CD14-positive monocyte (primary cell): ENCODE results near the gene DNAJB12. TPM values are rescaled to one million over a fixed set of nuclear protein-coding genes. Genes with fewer than 3 reads are reported as not detected.

ENCODE experiments used
- DNase-seq, 3 donors: peaks; one replicate each; pipeline ENCODE4 v3.0.0-alpha.2; 2011 to 2022
- H2AFZ ChIP-seq: 2 replicates; pipeline ENCODE4 v1.6.0; 2012; ENCODE audit warnings: mild to moderate bottlenecking, low read depth, low read length, inconsistent platforms; ENCODE audit not compliant: insufficient read depth, poor library complexity, severe bottlenecking
- H3K27ac ChIP-seq, 2 donors: 1 replicate in 1 of 2; 2 replicates in 1 of 2; pipeline ENCODE4 v1.5.1; 2012 to 2013; ENCODE audit warnings: low read length in 2 of 2, control low read depth in 1 of 2, inconsistent platforms in 1 of 2, low read depth in 1 of 2, mild to moderate bottlenecking in 1 of 2
- H3K27me3 ChIP-seq, 2 donors: one replicate each; pipeline versions ENCODE4 v1.6.0 to v1.6.1; 2011 to 2013; ENCODE audit warnings: low read length in 2 of 2; ENCODE audit not compliant: control insufficient read depth in 2 of 2, insufficient read depth in 2 of 2
- H3K36me3 ChIP-seq, 2 donors: replicated peaks in 1 of 2; 1 replicate in 1 of 2; 2 replicates in 1 of 2; pipeline versions ENCODE4 v1.5.1 to v1.6.1; 2012 to 2013; ENCODE audit warnings: low read length in 2 of 2, control low read depth in 1 of 2, inconsistent platforms in 1 of 2, mild to moderate bottlenecking in 1 of 2; ENCODE audit not compliant: insufficient read depth in 2 of 2, control insufficient read depth in 1 of 2
- H3K4me1 ChIP-seq, 2 donors: 1 replicate in 1 of 2; 2 replicates in 1 of 2; pipeline versions ENCODE4 v1.5.1 to v1.6.1; 2012 to 2013; ENCODE audit warnings: low read length in 2 of 2, control low read depth in 1 of 2, inconsistent platforms in 1 of 2, mild to moderate bottlenecking in 1 of 2, moderate library complexity in 1 of 2; ENCODE audit not compliant: insufficient read depth in 2 of 2, control insufficient read depth in 1 of 2
- H3K4me2 ChIP-seq: replicated peaks from 2 replicates; pipeline ENCODE3; 2012; ENCODE audit warnings: low read length, moderate library complexity, mild to moderate bottlenecking; ENCODE audit not compliant: poor library complexity, severe bottlenecking; ENCODE audit errors: extremely low read depth
- H3K4me3 ChIP-seq, 3 experiments: fragments of 200-600 bp in 1 of 3; sonication (generic) in 1 of 3; replicated peaks in 1 of 3; 1 replicate in 2 of 3; 2 replicates in 1 of 3; pipeline ENCODE4 v1.5.1; 2011 to 2013; ENCODE audit warnings: low read length in 3 of 3, mild to moderate bottlenecking in 3 of 3, control low read depth in 2 of 3, low read depth in 2 of 3, inconsistent platforms in 1 of 3, moderate library complexity in 1 of 3
- H3K79me2 ChIP-seq: 2 replicates; pipeline ENCODE4 v1.6.0; 2012; ENCODE audit warnings: mild to moderate bottlenecking, control low read depth, inconsistent platforms, low read length, moderate library complexity; ENCODE audit not compliant: insufficient read depth
- H3K9ac ChIP-seq: 2 replicates; pipeline ENCODE4 v1.6.0; 2017; ENCODE audit warnings: low read length, mild to moderate bottlenecking; ENCODE audit not compliant: insufficient read depth, poor library complexity, severe bottlenecking
- H3K9me3 ChIP-seq, 2 donors: replicated peaks in 1 of 2; 1 replicate in 1 of 2; 2 replicates in 1 of 2; pipeline versions ENCODE4 v1.5.1 to v1.6.1; 2012 to 2013; ENCODE audit warnings: low read length in 2 of 2, control low read depth in 1 of 2; ENCODE audit not compliant: control insufficient read depth in 1 of 2, insufficient read depth in 1 of 2
- H4K20me1 ChIP-seq: 2 replicates; pipeline ENCODE4 v1.6.0; 2012; ENCODE audit warnings: mild to moderate bottlenecking, low read length, control low read depth, moderate library complexity; ENCODE audit not compliant: insufficient read depth
- H3K27ac Mint-ChIP-seq, 7 donors: one replicate each; pipeline ENCODE4 v1.8.0; 2020; ENCODE audit warnings: mild to moderate bottlenecking in 7 of 7, mixed read lengths in 7 of 7, moderate library complexity in 6 of 7, inconsistent platforms in 2 of 7
- H3K27me3 Mint-ChIP-seq, 3 donors: one replicate each; pipeline ENCODE4 v1.8.0; 2021 to 2022; ENCODE audit warnings: low read depth in 3 of 3, mild to moderate bottlenecking in 3 of 3, mixed read lengths in 3 of 3, moderate library complexity in 3 of 3, inconsistent platforms in 1 of 3
- H3K36me3 Mint-ChIP-seq, 2 donors: one replicate each; pipeline ENCODE4 v1.8.0; 2020; ENCODE audit warnings: mixed read lengths in 2 of 2, inconsistent platforms in 1 of 2, mild to moderate bottlenecking in 1 of 2
- H3K4me1 Mint-ChIP-seq: one replicate; pipeline ENCODE4 v1.8.0; 2020; ENCODE audit warnings: mild to moderate bottlenecking, mixed read lengths
- H3K4me3 Mint-ChIP-seq, 2 donors: one replicate each; pipeline ENCODE4 v1.8.0; 2020; ENCODE audit warnings: mild to moderate bottlenecking in 2 of 2, mixed read lengths in 2 of 2, moderate library complexity in 1 of 2
- H3K9me3 Mint-ChIP-seq, 7 donors: one replicate each; pipeline ENCODE4 v1.8.0; 2020 to 2022; ENCODE audit warnings: mixed read lengths in 7 of 7, mild to moderate bottlenecking in 6 of 7, moderate library complexity in 6 of 7, inconsistent platforms in 2 of 7
- CTCF ChIP-seq: fragments of 200-600 bp; IDR thresholded peaks from one replicate; pipeline ENCODE4 v1.8.0; 2022; ENCODE audit warnings: antibody characterized with exemption, mild to moderate bottlenecking
- WGBS: methylation state at CpG from one replicate; pipeline ENCODE4 v1.1.5; 2013; ENCODE audit warnings: missing lambda C conversion rate; ENCODE audit not compliant: insufficient coverage; 5-methylcytosine and 5-hydroxymethylcytosine counted together
- intact Hi-C, 2 donors: fragments of 100-400 bp; cut with micrococcal nuclease; formaldehyde crosslinking; loops; one replicate each; pipeline versions ENCODE4 v1.15.0 to v1.15.1; 2023
- polyA plus RNA-seq, 3 donors: library from polyadenylated mRNA; depleted of rRNA in 1 of 3; unstranded in 2 of 3; stranded (reverse) in 1 of 3; fragments of 300-500 nt in 2 of 3; fragments of >200 nt in 1 of 3; fragmentation: Illumina TruSeq in 2 of 3; gene quantifications; 1 replicate in 2 of 3; 2 replicates in 1 of 3; pipeline ENCODE4 v1.2.3, GENCODE V29; 2012 to 2021

Gene DNAJB12
- polyA plus RNA-seq, 3 donors, result 26.5 to 42.5 (median 37.9) TPM

DNA sequence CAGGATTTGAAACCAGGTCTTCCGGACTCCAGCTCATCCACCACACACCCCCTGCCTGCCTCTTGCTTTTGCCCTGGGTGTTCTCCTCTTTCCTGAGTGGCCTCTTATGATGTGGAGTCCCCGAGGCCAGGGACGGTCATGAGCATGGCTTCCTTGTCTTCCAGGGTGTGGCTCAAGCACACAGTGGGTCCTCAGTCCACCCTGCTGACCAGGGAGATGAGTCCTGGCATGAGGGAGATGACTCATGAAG, 32.8 kb downstream of the DNAJB12 start:
- H3K27ac ChIP-seq, result peak overlapping the region in 1 of 2 donors; percentile 100
- no peaks in the 10 kb centered on the region for H3K27me3 ChIP-seq
- peaks cover 0 to 4% (median 4%) of the 10 kb centered on the region in 3 donors for H3K27me3 Mint-ChIP-seq
- intact Hi-C loops, result loop anchor here in 1 of 2 donors (5.0 kb wide), 1 partner anchor 945 kb away; no protein-coding TSS in a partner anchor
- peaks cover 10% of the 10 kb centered on the region for H3K79me2 ChIP-seq
- peak; percentile 69 to 89 (median 76) for DNase-seq
- H3K9me3 ChIP-seq, result no peaks in the 10 kb centered on the region
- peaks cover 79% of the 10 kb centered on the region for H3K4me1 Mint-ChIP-seq
- H3K36me3 ChIP-seq, result no peaks in the 10 kb centered on the region
- peaks cover 78 to 79% of the 10 kb centered on the region in 2 donors for H3K4me1 ChIP-seq
- no peak overlapping the region for H2AFZ ChIP-seq
- no peak overlapping the region for H3K9ac ChIP-seq
- H3K4me3 ChIP-seq, result no peak overlapping the region
- H3K4me2 ChIP-seq, result no peak overlapping the region
- no CpG with 5 or more reads among the region's 3 CpGs for WGBS
- peak overlapping the region; percentile 30 to 100 (median 73) for H3K27ac Mint-ChIP-seq
- no peaks in the 10 kb centered on the region for H3K36me3 Mint-ChIP-seq
- no peak for TF ChIP-seq CTCF
- no peaks in the 10 kb centered on the region for H4K20me1 ChIP-seq
- peak overlapping the region in 1 of 2 donors; percentile 13 for H3K4me3 Mint-ChIP-seq
- H3K9me3 Mint-ChIP-seq, result peaks cover 0 to 8% (median 0%) of the 10 kb centered on the region in 7 donors

GRCh38 chr10:72321248-72322029, 33.3 kb downstream of the DNAJB12 start:
- peak overlapping the region; percentile 97 to 100 (median 99) for H3K27ac Mint-ChIP-seq
- Histone ChIP-seq H3K9me3 (no peaks in the 10 kb centered on the region), H3K27me3 (no peaks in the 10 kb centered on the region), H4K20me1 (no peaks in the 10 kb centered on the region), H3K79me2 (peaks cover 10% of the 10 kb centered on the region), H3K4me1 (peaks cover 79 to 81% of the 10 kb centered on the region in 2 donors), H3K9ac (peak overlapping the region; percentile 95), H3K4me3 (peak overlapping the region in 1 of 3 experiments; percentile 73), H3K36me3 (no peaks in the 10 kb centered on the region), H3K4me2 (peak overlapping the region; percentile 78), H2AFZ (no peak overlapping the region), H3K27ac (peak overlapping the region; percentile 98 to 100)
- TF ChIP-seq CTCF, result no peak
- peaks cover 79% of the 10 kb centered on the region for H3K4me1 Mint-ChIP-seq
- H3K27me3 Mint-ChIP-seq, result peaks cover 0 to under 1% (median 0%) of the 10 kb centered on the region in 3 donors
- H3K36me3 Mint-ChIP-seq, result no peaks in the 10 kb centered on the region
- H3K4me3 Mint-ChIP-seq, result peak overlapping the region in 1 of 2 donors; percentile 13
- H3K9me3 Mint-ChIP-seq, result peaks cover 0 to 4% (median 0%) of the 10 kb centered on the region in 7 donors
- WGBS, result 70% methylated on average over 8 of the region's 13 CpGs
- intact Hi-C loops, result loop anchor here (2.0 to 5.0 kb wide), 2 partner anchors 25 to 944 kb away; no protein-coding TSS in a partner anchor
- no peak for DNase-seq
